Fibroblast of skin of scalp (primary cell): ENCODE results near the gene XAB2.
"Not testable (repeated sequence)": the region's sequence is repeated elsewhere in the genome, so short reads cannot be mapped to it uniquely, and the experiment has no call there.

Source experiments
- DNase-seq: peaks from one replicate; pipeline ENCODE4 v3.0.0-alpha.2; 2013

The XAB2 gene

DNA sequence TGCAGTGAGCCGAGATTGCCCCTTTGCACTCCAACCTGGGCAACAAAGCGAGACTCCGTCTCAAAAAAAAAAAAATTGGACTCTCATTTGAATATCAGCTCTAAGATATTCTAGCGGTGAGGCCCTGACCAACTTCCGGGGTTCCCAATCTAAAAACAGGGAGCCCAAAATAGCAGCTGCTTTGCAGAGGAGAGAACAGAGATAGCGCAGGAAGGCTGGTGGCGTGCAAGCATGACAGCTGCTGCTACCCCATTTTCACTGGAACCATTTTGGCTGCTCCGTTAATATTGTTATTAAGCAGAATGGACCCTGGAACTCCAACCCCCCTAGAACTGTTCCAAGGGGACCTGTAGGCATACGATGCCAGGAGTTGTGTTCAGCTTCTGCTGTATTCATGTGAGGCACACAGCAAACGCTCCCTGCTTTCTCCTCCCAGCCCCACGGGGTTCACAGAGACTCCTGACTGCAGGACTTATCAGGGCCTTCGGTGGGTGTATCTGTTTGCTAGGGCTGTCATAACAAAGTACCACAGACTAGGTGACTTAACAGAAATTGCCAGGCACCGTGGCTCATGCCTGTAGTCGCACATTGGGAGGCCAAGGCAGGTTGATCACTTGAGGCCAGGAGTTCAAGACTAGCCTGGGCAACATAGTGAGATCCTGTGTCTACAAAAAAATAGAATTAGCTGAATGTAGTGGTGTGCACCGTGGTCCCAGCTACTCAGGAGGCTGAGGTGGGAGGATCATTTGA is 19.1 kb upstream of the XAB2 start:
- DNase-seq = no peak

DNA sequence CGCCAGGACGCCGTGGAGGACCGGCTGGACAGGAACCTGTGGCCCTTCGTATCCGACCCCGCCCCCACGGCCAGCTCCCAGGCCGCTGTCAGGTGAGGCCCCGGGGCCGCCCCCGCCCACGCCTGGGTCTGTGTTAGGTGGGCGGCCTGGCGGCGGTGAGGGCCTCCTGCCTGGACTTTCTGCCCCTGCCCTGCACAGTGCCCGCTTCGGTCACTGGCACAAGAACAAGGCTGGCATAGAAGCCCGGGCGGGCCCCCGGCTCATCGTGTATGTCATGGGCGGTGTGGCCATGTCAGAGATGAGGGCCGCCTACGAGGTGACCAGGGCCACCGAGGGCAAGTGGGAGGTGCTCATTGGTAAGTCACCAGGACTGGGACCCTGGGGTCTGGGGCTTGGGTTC is 17.8 kb upstream of the XAB2 start:
- DNase-seq = no peak

DNA sequence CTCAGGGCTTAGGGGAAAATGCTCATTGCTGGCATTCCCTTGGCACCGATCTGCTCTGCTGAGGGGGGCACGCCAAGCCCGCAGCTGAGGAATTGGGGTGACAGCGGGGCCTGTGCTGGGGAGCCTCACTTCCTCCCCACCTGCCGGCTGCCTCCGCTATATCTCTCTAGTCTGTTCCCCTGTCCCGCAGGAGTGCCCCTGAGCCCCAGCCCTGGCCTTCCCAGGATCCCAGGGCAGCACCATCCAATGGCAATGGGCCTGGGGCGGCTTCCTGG is 17.0 kb upstream of the XAB2 start:
- no peak for DNase-seq

DNA sequence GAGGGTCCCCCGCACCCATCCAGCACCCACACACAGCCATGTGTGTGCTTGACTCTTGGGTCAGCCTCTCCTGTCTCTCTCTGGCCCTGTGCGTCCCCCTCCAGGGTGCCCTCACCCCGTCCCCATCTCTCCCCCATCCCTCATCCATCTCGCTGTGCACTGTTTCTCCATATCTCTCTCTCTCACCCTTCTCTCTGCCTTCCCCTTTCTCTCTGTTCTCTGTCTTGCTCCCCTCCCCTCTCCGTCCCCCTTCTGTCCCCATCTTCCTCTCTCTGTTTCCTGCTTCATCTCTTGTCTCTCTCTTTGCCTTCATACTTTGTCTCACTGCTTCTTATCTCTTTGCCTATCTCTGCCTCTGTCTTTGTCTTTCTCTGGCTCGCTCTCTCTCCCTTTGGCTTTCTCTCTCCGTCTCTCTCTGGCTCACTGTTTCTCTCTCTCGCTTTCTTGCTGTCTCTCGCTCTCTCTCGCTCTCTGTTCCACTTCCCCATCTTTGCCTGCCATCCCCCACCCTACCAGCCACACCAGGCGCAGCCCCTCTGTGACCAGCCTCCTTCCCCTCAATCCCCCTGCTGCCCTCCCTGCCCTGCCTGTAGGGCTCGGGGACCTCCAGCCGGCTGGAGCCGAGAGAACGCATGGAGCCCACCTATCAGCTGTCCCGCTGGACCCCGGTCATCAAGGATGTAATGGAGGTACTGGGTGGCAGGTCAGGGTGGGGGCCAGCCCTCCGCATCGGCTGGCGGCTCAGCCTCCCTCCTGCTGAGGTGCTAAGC is 16.5 kb upstream of the XAB2 start:
- DNase-seq = no peak

DNA sequence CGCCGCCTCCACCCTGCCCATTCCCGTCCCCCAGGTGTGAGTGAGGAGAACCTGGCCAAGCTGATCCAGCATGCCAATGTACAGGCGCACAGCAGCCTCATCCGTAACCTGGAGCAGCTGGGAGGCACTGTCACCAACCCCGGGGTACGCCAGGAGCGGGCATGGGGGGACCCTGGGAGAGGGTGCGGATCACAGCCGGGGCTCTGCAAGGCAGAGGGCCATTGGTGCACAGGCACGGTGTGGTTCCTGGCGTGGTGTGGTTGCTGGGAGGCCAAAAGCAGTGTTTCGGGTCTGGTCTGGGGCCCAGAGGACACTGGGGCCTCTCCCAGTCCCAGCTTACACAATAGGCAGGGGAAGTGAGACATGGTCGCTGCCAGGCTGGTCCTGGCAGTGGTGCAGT is 15.8 kb upstream of the XAB2 start:
- no peak for DNase-seq

DNA sequence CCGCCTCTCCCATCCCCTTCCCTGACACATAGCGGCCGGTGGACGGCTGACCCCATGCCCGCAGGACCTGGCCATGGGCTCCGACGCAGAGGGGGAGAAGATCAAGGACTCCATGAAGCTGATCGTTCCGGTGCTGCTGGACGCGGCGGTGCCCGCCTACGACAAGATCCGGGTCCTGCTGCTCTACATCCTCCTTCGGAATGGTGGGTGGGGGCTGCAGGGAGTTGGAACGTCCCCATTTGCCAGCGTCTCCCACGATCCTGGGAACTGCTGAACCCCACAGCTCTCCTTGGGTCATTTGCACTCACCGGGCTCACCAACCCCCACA is 15.2 kb upstream of the XAB2 start:
- no peak for DNase-seq

DNA sequence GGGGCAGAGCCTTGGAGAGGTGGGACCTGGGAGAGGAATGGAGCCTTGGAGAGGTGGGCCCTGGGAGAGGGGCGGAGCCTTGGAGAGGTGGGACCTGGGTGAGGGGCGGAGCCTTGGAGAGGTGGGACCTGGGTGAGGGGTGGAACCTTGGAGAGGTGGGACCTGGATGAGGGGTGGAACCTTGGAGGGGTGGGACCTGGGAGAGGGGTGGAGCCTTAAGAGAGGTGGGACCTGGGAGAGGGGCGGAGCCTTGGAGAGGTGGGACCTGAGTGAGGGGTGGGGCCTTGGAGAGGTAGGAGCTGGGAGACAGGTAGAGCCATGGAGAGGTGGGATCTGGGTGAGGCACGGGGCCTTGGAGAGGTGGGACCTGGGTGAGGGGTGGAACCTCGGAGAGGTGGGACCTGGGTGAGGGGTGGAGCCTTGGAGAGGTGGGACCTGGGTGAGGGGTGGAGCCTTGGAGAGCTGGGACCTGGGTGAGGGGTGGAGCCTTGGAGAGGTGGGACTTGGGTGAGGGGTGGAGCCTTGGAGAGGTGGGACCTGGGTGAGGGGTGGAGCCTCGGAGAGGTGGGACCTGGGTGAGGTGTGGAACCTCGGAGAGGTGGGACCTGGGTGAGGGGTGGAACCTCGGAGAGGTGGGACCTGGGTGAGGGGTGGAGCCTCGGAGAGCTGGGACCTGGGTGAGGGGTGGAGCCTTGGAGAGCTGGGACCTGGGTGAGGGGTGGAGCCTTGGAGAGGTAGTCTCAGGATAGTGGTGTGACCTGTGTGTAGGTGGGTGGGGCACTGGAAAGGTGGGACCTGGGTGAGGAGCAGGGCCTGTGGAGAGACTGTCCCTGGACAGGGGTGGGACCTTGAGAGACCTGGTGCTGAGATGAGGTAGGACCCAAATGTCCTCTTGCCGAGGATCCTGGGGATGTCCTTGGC is 14.5 kb upstream of the XAB2 start:
- not testable (repeated sequence) for DNase-seq

DNA sequence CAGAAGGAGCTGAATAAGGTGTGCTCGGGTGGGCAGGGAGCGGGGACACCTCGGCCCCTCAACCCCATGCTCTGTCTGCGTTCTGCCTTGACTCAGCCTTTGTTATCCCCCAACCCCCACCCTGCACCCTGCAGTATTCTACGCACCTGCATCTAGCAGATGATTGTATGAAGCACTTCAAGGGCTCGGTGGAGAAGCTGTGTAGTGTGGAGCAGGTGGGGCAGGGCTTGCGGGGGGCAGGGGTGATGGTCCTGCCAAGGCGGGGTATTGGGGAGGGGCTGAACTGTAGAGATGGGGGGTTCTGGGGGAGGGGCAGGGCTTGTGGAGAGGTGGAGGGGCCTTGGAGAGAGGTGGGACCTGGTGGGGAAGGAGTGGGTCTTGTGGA is 13.7 kb upstream of the XAB2 start:
- DNase-seq = no peak

DNA sequence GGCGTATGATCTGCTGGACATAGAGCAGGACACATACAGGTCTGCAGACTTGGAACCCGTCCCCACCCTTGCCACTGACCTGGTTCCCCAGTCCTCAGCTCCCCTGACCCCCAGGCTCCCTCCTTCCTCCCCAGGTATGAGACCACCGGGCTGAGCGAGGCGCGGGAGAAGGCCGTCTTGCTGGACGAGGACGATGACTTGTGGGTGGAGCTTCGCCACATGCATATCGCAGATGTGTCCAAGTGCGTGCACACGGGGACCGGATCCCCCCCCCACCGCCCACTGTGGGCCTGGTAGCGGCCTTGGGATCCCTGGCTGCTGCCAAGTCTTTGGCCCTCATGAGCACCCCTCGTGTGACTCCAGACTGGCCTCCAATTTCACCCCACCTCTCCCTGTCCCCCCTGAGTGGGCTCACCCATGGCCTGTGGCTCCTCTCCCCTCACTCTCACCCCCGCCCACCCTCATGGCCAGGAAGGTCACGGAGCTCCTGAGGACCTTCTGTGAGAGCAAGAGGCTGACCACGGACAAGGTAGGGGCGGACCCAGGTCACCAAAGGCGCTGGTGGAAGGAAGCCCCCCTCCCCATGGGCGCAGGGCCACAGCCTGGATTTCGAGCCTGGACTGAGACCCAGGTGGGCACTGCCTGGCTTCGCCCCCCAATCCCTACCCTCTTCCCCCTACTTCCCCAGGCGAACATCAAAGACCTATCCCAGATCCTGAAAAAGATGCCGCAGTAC is 13.1 kb upstream of the XAB2 start:
- no peak for DNase-seq

DNA sequence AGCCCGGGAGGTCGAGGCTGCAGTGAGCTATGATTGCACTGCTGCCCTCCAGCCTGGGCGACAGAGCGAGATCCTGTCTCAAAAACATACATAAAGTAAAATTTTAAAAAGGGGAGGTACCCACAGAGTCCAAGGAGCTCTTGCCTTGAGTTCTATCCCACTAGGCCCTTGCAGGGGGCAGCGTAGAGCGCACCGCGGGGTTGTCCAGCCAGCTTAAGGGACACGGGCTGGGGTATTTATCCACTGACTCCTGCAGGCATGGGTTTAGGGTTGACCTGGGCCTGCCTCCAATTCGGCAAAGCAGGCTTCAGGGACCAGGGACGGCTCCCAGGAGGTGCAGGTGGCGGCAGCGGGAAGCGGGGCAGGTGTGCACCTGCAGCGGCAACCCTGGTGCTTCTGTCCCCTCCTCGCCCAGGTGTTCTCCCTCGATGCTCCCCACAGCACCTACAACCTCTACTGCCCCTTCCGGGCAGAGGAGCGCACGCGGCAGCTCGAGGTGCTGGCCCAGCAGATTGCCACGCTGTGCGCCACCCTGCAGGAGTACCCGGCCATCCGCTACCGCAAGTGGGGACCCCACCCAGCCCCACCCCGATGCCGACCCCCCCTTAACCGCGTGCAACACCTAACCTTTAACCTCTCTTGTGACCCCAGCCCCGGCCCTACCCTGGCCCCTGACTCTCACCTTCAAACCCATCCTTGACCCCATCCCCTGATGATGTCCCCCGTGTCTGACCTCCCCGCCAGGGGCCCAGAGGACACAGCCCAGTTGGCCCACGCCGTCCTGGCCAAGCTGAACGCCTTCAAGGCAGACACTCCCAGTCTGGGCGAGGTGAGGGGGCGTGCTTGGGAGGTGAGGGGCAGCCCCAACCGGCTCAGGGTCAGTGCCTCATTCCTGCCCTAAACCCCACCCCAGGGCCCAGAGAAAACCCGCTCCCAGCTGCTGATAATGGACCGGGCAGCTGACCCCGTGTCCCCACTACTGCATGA is 12.2 kb upstream of the XAB2 start:
- DNase-seq = no peak

DNA sequence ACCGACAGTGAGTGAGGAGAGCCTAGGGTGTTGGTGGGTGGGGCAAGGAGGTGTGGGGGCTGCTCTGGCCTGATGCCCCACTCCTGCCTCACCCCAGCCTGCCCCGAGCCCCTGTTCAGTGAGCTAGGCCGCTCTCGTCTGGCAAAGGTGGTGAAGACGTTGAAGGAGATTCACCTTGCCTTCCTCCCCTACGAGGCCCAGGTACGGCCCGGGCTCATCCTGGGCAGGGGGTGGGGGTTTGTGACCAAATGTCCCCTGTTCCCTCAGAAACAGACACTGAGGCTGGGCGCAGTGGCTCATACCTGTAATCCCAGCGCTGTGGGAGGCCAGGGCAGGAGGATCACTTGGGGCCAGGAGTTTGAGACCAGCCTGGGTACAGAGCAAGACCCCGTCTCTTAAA is 11.5 kb upstream of the XAB2 start:
- no peak for DNase-seq

DNA sequence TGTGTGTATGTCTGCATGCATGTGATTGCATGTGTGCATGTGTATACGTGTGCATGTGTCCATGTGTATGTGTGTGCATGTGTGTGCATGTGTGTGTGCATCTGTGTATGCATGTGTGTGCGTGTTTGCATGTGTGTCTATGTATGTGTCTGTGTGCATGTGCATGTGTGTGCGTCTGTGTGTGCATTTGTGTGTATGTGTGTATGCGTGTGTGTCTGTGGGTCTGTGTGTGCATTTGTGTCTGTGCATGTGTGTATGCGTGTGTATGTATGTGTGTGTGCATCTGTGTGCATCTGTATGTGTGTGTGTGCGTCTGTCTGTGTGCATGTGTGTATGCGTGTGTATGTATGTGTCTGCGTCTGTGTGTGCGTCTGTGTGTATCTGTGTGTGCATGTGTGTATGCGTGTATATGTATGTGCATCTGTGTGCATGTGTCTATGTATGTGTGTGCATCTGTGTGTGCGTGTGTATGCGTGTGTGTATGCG is 10.6 kb upstream of the XAB2 start:
- DNase-seq = no peak

DNA sequence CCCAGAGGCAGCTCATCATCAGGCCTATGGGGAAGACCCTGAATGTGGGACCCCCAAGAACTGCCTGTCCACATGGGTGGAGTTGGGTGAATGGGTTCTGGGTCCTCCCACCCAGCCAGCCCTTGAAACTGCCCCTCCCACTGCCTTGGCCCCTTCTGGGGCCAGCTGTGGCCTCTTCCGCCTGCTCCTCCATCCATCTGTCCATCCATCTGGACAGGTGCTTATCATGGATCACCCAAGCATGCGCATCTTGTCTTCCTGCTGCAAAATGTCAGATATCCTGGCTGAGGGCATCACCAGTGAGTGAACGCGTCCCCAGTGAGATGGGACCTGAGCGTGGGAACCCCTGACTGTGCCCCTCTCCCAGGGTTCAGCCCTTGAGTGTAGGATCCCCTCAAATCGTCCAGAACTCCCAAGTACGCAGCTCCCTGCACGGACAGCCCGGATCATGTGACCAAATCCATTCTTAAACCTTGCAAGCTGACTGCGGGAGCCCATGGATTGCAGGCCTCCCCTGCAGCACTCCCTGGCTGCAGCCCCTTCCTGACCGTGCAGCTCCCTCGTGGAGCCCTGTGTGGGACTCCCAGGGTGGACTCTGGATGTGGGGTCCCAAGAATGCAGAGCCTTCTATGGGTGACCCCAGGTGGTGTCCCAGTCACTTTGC is 9.6 kb upstream of the XAB2 start:
- DNase-seq = no peak

DNA sequence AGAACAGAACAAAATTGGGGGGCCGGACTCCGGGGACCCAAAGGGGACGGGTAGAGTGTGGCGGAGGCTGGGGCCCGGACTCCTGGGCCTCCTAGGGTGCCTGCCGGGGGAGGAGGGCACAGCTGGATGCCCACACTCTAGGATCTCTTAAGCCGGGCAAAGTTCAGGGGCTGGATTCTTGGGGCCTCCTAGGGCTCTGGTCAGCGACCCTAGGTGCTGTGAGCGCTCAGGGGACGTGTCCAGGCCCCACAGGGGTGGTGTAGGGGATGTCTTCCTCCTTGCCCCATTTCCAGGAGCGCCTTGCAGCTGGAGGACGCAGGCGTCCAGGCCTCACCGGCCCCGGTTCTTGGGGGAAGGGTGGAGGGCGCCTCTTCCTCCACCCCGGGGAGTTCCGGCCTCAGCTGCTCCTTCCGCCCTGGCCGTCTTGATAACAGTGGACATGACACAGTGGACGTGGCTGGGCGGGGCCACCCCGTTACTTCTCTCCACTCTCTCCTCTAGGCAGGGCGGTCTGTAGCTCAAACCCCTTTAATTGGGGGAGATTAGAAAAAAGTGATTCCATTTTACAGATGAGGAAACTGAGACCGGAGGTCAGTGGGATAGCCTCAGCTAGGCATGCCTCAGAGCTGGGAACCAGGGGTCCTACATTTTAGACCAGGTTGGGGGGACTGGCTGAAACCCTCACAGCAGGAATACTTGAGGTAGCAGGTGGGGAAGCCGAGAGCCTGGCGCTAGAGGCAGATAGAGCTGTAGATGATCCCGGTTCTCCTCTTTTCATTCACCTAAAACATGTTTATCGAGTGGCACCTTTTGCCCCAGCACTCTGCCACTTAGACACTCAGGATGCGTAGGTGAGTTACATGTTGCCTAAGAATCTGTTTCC is 8.3 kb upstream of the XAB2 start:
- DNase-seq = no peak

DNA sequence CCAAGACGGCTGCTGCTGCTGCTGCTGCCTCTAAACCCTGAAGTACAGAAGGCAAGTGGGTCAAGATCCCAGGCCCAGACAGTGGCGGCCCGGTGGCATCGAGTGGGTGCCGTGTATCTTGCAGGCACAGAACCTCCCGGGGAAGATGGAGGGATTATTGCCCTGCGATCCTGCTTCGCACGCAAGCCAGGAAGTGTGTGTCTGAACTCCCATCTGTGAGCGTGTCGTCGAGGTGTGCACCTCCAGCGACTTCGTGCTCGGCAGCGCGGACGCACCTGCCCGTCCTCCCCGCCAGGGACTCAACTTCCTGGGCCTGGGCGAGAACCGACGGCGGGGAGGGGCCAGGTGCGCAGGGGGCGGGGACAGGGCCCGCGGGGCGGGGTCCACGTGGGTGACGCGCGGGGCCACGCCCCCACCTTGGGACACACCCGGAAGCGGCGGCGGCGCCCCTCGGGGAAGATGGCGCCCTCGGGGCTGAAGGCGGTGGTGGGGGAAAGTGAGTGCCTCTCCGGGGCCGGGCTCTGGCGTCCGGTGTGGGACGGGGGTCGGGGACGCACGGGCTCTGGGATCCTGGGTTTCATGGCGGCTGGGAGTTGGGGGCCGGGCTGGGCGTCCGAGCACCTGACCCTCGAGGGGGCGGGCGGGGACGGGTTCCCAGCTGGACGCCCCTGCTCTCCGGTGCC is 7.5 kb upstream of the XAB2 start, which contains the start of gene STXBP2:
TSS of gene STXBP2 (plus strand) at position 420 of the 683 bp plus-strand sequence. CDS start at position 460, 40 bp downstream.
- no peak for DNase-seq

DNA sequence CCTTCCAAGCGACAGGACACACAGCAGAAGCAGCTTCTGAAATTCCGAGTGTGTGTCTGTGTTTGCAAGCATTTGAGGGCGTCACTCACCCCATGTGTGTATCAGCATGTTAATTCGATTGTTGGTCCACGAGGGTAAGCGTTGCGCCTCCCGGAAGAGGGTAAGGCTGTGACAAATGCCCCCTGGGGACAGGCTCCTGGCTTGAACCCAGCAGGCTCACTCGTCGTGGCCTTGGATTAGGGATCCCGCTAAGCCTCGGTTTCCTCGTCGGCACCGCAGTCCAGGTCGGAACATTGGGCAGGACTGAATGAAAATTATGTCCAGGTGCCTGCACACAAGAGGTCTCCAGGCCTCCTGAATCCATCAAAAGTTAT is 7.0 kb upstream of the XAB2 start:
- no peak for DNase-seq

DNA sequence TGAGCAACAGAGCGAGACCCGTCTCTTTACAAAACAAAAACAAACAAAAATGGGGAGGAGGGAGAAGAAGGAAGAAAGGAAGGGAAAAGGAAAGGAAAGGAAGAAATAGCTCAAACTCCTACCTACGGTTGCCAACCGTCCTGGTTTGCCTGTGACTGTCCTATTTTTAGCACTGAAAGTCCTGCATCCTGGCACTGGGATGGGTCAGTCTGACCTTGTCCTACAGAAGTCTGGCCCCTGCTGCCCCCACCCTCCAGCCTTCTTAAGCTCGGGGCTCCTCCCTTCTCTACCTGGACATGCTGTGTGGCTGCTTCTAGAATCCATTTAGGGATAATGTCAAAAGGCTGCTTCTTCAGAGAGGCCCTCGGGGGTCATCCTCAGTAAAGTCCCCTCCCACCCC is 6.3 kb upstream of the XAB2 start:
- no peak for DNase-seq

DNA sequence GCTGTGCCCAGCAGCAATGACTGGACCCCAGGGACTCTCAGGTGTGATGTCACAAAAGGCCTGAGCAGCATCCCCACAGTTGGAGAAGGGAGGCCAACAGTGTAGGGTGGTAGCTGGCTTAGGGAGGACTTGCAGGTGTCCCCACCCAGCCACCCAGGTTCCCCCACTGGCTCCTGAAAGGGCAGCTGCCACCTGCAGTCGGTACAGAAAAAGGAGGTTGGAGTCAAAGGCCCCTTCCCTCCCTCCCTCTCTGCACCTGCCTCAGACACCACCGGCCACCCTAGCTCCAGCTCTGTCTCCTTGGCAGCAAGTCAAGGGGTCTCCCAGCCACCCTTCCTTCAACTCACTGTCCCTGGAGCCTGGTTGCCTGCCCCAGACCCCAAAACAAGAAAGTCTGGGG is 4.4 kb upstream of the XAB2 start, which contains the start of gene PCP2:
TSS of gene PCP2 (minus strand) at position 22 of the 400 bp plus-strand sequence. CDS start 262 bp downstream, outside the sequence.
- no peak for DNase-seq
